Heart left ventricle (tissue), 13 donors: ENCODE results near the gene PSTPIP1.

Experiments used
- POLR2A ChIP-seq, 2 donors: fragments of 450-650 bp; IDR thresholded peaks; one replicate each; pipeline ENCODE4 v1.6.1; 2017; ENCODE audit warnings: antibody characterized with exemption in 2 of 2, mild to moderate bottlenecking in 2 of 2, moderate library complexity in 2 of 2
- TF ChIP-seq, protein P1 (sequence below), 12 donors: fragments of 200-600 bp; sonication (generic) in 4 of 12; IDR thresholded peaks; one replicate each; pipeline versions ENCODE4 v1.5.0 to v1.8.0; 2018 to 2022; ENCODE audit warnings: antibody characterized with exemption in 12 of 12, mild to moderate bottlenecking in 5 of 12
- donor health status: ischemic (EF 13 %, LVEDD 7.1; RV severe dilation, severe dysfunction).
- donor health status: DM: no; HTN: yes; CAD: no.
- donor health status: DM: no; HTN: no; CAD: no.
- donor health status: ischemic (EF 25% LVEDD 6.9; RV normal size, moderate dysfunction).
- donor health status: ischemic (EF 25% LVEDD 5.7; RV mildly dilated, moderate dysfunction).
- donor health status: ischemic (EF 35%, LVEDD 5.7; RV mildly dilated, moderate dysfunction).
- donor health status: nonischemic (EF 11% LVEDD 7.7; RV severe dilation, severe dysfunction).
- donor health status: DM: yes; HTN: yes; CAD: no.
- donor health status: PGD.
- donor health status: ischemic (EF 29% LVEDD 5.4; RV normal size, mild dysfunction).
- donor health status: nonischemic (EF 23%, LVEDD 6.1; RV moderate dilation, normal function).

GRCh38 chr15:76976572-76977270, 18.2 kb upstream of the PSTPIP1 start:
- TF ChIP-seq, protein P1, sequence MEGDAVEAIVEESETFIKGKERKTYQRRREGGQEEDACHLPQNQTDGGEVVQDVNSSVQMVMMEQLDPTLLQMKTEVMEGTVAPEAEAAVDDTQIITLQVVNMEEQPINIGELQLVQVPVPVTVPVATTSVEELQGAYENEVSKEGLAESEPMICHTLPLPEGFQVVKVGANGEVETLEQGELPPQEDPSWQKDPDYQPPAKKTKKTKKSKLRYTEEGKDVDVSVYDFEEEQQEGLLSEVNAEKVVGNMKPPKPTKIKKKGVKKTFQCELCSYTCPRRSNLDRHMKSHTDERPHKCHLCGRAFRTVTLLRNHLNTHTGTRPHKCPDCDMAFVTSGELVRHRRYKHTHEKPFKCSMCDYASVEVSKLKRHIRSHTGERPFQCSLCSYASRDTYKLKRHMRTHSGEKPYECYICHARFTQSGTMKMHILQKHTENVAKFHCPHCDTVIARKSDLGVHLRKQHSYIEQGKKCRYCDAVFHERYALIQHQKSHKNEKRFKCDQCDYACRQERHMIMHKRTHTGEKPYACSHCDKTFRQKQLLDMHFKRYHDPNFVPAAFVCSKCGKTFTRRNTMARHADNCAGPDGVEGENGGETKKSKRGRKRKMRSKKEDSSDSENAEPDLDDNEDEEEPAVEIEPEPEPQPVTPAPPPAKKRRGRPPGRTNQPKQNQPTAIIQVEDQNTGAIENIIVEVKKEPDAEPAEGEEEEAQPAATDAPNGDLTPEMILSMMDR (IDR thresholded peaks at IDR 0.05), result no peak
- TF ChIP-seq POLR2A (IDR thresholded peaks at IDR 0.05), result no peak
